OCI-LY1 (cell line): Measurements from ENCODE around the gene CACNA2D1.

Experiments
- CTCF ChIP-seq: fragments of 200-600 bp; sonication (generic), shearing (Covaris generic); IDR thresholded peaks from 2 replicates; pipeline ENCODE4 v1.5.1; 2017; ENCODE audit warnings: mild to moderate bottlenecking, antibody characterized with exemption, low read length, moderate library complexity, mixed read lengths
- EZH2 ChIP-seq: fragments of 200-600 bp; sonication (generic), shearing (Covaris generic); IDR thresholded peaks from 2 replicates; pipeline ENCODE4 v1.8.0; 2017; ENCODE audit warnings: borderline replicate concordance, mixed run types, mild to moderate bottlenecking, antibody characterized with exemption, low read length, moderate library complexity, mixed read lengths

- TF ChIP-seq CTCF = no peak
- no peak for TF ChIP-seq EZH2
Measured at GRCh38 chr7:82109288-82109687, 334.3 kb downstream of the CACNA2D1 start.
